Measurements from ENCODE around the gene ADCY7.

The ADCY7 gene

GRCh38 chr16:50286681-50287080 is 20.3 kb downstream of the ADCY7 start:
- Histone ChIP-seq H3K27ac (no peak overlapping the region), H3K9me3 (ENCODE audit: severe bottlenecking) (peaks cover 4% of the 10 kb centered on the region), H3K27me3 (ENCODE audit: insufficient read depth, low read depth, severe bottlenecking) (no peaks in the 10 kb centered on the region), H3K36me3 (no peaks in the 10 kb centered on the region), H3K4me3 (ENCODE audit: low read depth, low read length) (no peak overlapping the region)
- DNase-seq: no peak
- no peak for TF ChIP-seq CTCF (IDR thresholded peaks at IDR 0.05; ENCODE audit: low read depth, low read length)

- Histone ChIP-seq H3K4me3 (ENCODE audit: low read depth, low read length) (no peak overlapping the region), H3K27ac (no peak overlapping the region), H3K27me3 (ENCODE audit: insufficient read depth, low read depth, severe bottlenecking) (no peaks in the 10 kb centered on the region), H3K9me3 (ENCODE audit: severe bottlenecking) (peaks cover 4% of the 10 kb centered on the region), H3K36me3 (no peaks in the 10 kb centered on the region; the same call in 1 of the 2 replicates)
- DNase-seq: no peak
- no peak for TF ChIP-seq CTCF (IDR thresholded peaks at IDR 0.05; ENCODE audit: low read depth, low read length)
Observed at GRCh38 chr16:50288026-50288425, 21.7 kb downstream of the ADCY7 start.

GRCh38 chr16:50288920-50289319 is 22.6 kb downstream of the ADCY7 start:
- TF ChIP-seq CTCF (IDR thresholded peaks at IDR 0.05; ENCODE audit: low read depth, low read length): no peak
- H3K36me3 ChIP-seq: no peaks in the 10 kb centered on the region; the same call in 1 of the 2 replicates
- H3K4me3 ChIP-seq (ENCODE audit: low read depth, low read length): no peak overlapping the region
- no peak for DNase-seq
- H3K27me3 ChIP-seq (ENCODE audit: insufficient read depth, low read depth, severe bottlenecking): no peaks in the 10 kb centered on the region
- H3K9me3 ChIP-seq (ENCODE audit: severe bottlenecking): peaks cover 4% of the 10 kb centered on the region
- H3K27ac ChIP-seq: no peak overlapping the region

- Histone ChIP-seq H3K27me3 (ENCODE audit: insufficient read depth, low read depth, severe bottlenecking) (no peaks in the 10 kb centered on the region), H3K36me3 (no peaks in the 10 kb centered on the region; the same call in 1 of the 2 replicates), H3K27ac (no peak overlapping the region), H3K9me3 (ENCODE audit: severe bottlenecking) (peaks cover 4% of the 10 kb centered on the region), H3K4me3 (ENCODE audit: low read depth, low read length) (no peak overlapping the region)
- DNase-seq: no peak
- no peak for TF ChIP-seq CTCF (IDR thresholded peaks at IDR 0.05; ENCODE audit: low read depth, low read length)
Observed at GRCh38 chr16:50289950-50290764, 23.8 kb downstream of the ADCY7 start.

- peaks cover 4% of the 10 kb centered on the region for H3K9me3 ChIP-seq (ENCODE audit: severe bottlenecking)
- peaks cover 4% of the 10 kb centered on the region for H3K36me3 ChIP-seq
- DNase-seq: no peak
- no peak overlapping the region for H3K4me3 ChIP-seq (ENCODE audit: low read depth, low read length)
- no peak for TF ChIP-seq CTCF (IDR thresholded peaks at IDR 0.05; ENCODE audit: low read depth, low read length)
- no peaks in the 10 kb centered on the region for H3K27me3 ChIP-seq (ENCODE audit: insufficient read depth, low read depth, severe bottlenecking)
- H3K27ac ChIP-seq: no peak overlapping the region
Observed at GRCh38 chr16:50290856-50291255, 24.5 kb downstream of the ADCY7 start.

All from WERI-Rb-1 (cell line).